Central memory CD8-positive, alpha-beta T cell (primary cell): ENCODE data around the gene CDC123.

Source experiments
- ATAC-seq: fragments of 150-1000 bp; cut with Tn5 transposase; replicated peaks from 2 replicates; pipeline ENCODE4 v1.10.0; 2022; ENCODE audit warnings: mild to moderate bottlenecking, moderate FRiP score, moderate number of reproducible peaks; ENCODE audit not compliant: poor library complexity, severe bottlenecking; ENCODE audit errors: extremely low read depth
- DNase-seq, 2 donors: peaks; one replicate each; pipeline ENCODE4 v3.0.0; 2021; ENCODE audit warnings: low spot score in 2 of 2
- H3K27ac Mint-ChIP-seq: one replicate; pipeline ENCODE4 v1.8.0; 2022; ENCODE audit warnings: low read depth, mild to moderate bottlenecking, moderate library complexity, mixed read lengths
- H3K27me3 Mint-ChIP-seq: one replicate; pipeline ENCODE4 v1.8.0; 2022; ENCODE audit warnings: mixed read lengths
- H3K36me3 Mint-ChIP-seq: one replicate; pipeline ENCODE4 v1.8.0; 2022; ENCODE audit warnings: mild to moderate bottlenecking, moderate library complexity, mixed read lengths; ENCODE audit not compliant: insufficient read depth
- H3K4me1 Mint-ChIP-seq: one replicate; pipeline ENCODE4 v1.8.0; 2022; ENCODE audit warnings: mixed read lengths
- H3K4me3 Mint-ChIP-seq: one replicate; pipeline ENCODE4 v1.8.0; 2022; ENCODE audit warnings: mild to moderate bottlenecking, moderate library complexity, mixed read lengths
- H3K9me3 Mint-ChIP-seq: one replicate; pipeline ENCODE4 v1.8.0; 2022; ENCODE audit warnings: mixed read lengths

The CDC123 gene

GRCh38 chr10:12196531-12197211 is 683 bp downstream of the CDC123 start:
- ATAC-seq, result no peak
- no peak for DNase-seq
- peak overlapping the region; percentile 98 for H3K27ac Mint-ChIP-seq
- H3K4me1 Mint-ChIP-seq, result peaks cover 52% of the 10 kb centered on the region
- peaks cover 35% of the 10 kb centered on the region for H3K36me3 Mint-ChIP-seq
- no peaks in the 10 kb centered on the region for H3K27me3 Mint-ChIP-seq
- H3K4me3 Mint-ChIP-seq, result peak overlapping the region; percentile 97
- no peaks in the 10 kb centered on the region for H3K9me3 Mint-ChIP-seq

- Mint-ChIP-seq H3K36me3 (peaks cover 35% of the 10 kb centered on the region), H3K4me1 (peaks cover 45% of the 10 kb centered on the region), H3K4me3 (no peak overlapping the region), H3K27ac (no peak overlapping the region), H3K27me3 (no peaks in the 10 kb centered on the region), H3K9me3 (no peaks in the 10 kb centered on the region)
- DNase-seq (no peak), ATAC-seq (no peak)
Measured at GRCh38 chr10:12198156-12198555, 2.2 kb downstream of the CDC123 start.

DNA sequence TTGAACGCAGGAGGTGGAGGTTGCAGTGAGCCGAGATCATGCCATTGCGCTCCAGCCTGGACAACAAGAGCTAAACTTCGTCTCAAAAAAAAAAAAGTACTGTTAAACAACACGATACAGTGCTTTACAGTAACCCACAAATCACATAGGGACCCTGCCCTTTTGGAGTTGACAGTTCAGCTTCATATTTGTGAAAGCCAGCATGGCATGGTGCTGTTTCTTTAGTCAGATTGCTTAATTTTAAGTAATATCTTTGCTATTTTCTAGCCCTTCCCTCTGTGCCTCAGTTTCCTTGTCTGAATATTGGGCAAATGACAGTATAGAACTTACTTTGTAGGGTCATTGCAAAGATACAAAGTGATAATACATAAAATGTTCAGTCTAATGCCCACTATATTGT is 4.9 kb downstream of the CDC123 start:
- peaks cover 34% of the 10 kb centered on the region for H3K4me1 Mint-ChIP-seq
- peak overlapping the region; percentile 36 for H3K27ac Mint-ChIP-seq
- no peaks in the 10 kb centered on the region for H3K27me3 Mint-ChIP-seq
- peaks cover 43% of the 10 kb centered on the region for H3K36me3 Mint-ChIP-seq
- DNase-seq (no peak), ATAC-seq (no peak)
- H3K9me3 Mint-ChIP-seq, result no peaks in the 10 kb centered on the region
- H3K4me3 Mint-ChIP-seq, result no peak overlapping the region

DNA sequence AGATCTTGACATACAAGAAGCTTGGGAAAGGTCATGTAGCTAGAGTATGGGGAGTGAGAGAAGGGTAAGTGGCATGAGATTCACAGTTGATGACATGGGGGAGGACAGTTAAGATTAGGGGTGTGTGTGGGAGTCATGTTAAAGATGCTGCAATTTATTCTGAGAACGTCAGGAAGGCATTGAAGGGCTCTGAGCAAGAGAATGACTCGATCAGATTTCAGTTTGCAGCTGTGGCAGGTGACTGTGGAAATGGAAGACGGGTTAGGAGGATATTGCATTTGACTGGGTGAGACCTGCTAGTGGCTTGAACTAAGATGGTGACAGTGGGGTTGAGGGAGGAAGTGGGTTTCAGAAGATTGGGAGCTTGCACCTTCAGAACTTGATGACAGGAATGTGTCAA is 5.6 kb downstream of the CDC123 start:
- Mint-ChIP-seq H3K36me3 (peaks cover 40% of the 10 kb centered on the region), H3K4me1 (peaks cover 28% of the 10 kb centered on the region), H3K9me3 (no peaks in the 10 kb centered on the region), H3K27me3 (no peaks in the 10 kb centered on the region), H3K4me3 (no peak overlapping the region), H3K27ac (peak overlapping the region; percentile 36)
- DNase-seq (no peak), ATAC-seq (no peak)

GRCh38 chr10:12202226-12202625 is 6.2 kb downstream of the CDC123 start:
- Mint-ChIP-seq H3K27ac (no peak overlapping the region), H3K27me3 (no peaks in the 10 kb centered on the region), H3K4me1 (peaks cover 28% of the 10 kb centered on the region), H3K4me3 (no peak overlapping the region), H3K36me3 (peaks cover 46% of the 10 kb centered on the region), H3K9me3 (no peaks in the 10 kb centered on the region)
- ATAC-seq (no peak), DNase-seq (no peak)

DNA sequence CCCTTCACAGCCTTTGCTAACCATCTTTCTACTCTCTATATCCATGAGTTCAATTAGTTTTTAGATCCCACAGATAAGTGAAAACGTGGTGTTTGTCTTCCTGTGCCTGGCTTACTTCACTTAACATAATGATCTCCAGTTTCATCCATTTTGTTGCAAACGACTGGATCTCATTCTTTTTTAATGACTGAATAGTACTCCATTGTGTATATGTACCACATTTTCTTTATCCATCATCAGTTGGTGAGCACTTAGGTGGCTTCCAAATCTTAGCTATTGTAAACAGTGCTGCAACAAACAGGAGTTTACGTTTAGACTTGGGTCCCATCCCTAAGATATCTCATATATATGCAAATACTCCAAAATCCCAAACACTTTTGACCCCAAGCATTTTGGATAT is 9.1 kb downstream of the CDC123 start:
- peaks cover 53% of the 10 kb centered on the region for H3K36me3 Mint-ChIP-seq
- H3K9me3 Mint-ChIP-seq, result no peaks in the 10 kb centered on the region
- peaks cover 48% of the 10 kb centered on the region for H3K4me1 Mint-ChIP-seq
- DNase-seq, result no peak
- H3K27me3 Mint-ChIP-seq, result no peaks in the 10 kb centered on the region
- H3K27ac Mint-ChIP-seq, result no peak overlapping the region
- H3K4me3 Mint-ChIP-seq, result no peak overlapping the region
- no peak for ATAC-seq

- peaks cover 55% of the 10 kb centered on the region for H3K36me3 Mint-ChIP-seq
- H3K9me3 Mint-ChIP-seq, result no peaks in the 10 kb centered on the region
- no peak for DNase-seq
- no peak for ATAC-seq
- H3K27ac Mint-ChIP-seq, result peak overlapping the region; percentile 90
- H3K4me3 Mint-ChIP-seq, result no peak overlapping the region
- peaks cover 37% of the 10 kb centered on the region for H3K4me1 Mint-ChIP-seq
- H3K27me3 Mint-ChIP-seq, result no peaks in the 10 kb centered on the region
Measured at GRCh38 chr10:12207114-12207513, 11.1 kb downstream of the CDC123 start.

DNA sequence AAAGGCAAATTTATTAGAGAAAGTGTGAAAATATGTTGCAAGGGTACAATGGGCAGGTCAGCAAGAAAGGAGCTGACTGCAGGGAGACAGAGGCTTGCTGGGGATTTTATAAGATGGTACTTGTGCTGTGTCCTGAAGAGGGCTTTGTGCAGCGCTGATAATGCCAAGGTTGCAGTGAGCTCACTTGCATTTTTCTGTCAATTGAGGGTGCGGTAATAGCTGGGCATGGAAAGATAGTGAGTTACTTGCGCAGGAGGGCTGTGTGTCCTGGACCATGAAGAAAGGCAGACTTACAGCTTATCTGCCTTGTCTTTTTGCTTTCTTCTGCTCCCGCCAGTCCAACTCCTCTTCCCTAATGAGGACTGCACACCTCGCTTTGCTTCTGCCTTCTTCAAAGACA is 12.5 kb downstream of the CDC123 start:
- peaks cover 57% of the 10 kb centered on the region for H3K36me3 Mint-ChIP-seq
- no peaks in the 10 kb centered on the region for H3K27me3 Mint-ChIP-seq
- H3K9me3 Mint-ChIP-seq, result no peaks in the 10 kb centered on the region
- ATAC-seq (no peak), DNase-seq (no peak)
- H3K4me1 Mint-ChIP-seq, result peaks cover 31% of the 10 kb centered on the region
- peak overlapping the region; percentile 60 for H3K27ac Mint-ChIP-seq
- H3K4me3 Mint-ChIP-seq, result no peak overlapping the region

DNA sequence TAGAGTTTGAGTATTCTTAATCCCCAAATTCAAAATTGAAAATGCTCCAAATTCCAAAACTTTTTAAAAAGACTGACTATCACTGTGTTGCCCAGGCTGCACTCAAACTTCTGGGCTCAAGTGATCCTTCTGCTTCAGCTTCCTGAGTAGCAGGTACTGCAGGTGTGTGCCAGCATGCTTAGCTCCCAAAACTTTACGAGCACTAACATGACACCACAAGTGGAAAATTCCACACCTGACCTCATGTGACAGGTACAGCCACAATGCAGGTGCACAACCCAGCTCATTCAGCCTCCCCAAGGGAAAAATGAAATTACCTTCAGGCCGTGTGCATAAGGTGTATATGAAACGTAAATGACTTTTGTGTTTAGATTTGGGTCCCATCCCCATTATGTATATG is 16.5 kb downstream of the CDC123 start:
- no peaks in the 10 kb centered on the region for H3K27me3 Mint-ChIP-seq
- no peak overlapping the region for H3K27ac Mint-ChIP-seq
- H3K9me3 Mint-ChIP-seq, result no peaks in the 10 kb centered on the region
- peaks cover 39% of the 10 kb centered on the region for H3K4me1 Mint-ChIP-seq
- H3K36me3 Mint-ChIP-seq, result peaks cover 46% of the 10 kb centered on the region
- no peak overlapping the region for H3K4me3 Mint-ChIP-seq
- DNase-seq (no peak), ATAC-seq (no peak)

DNA sequence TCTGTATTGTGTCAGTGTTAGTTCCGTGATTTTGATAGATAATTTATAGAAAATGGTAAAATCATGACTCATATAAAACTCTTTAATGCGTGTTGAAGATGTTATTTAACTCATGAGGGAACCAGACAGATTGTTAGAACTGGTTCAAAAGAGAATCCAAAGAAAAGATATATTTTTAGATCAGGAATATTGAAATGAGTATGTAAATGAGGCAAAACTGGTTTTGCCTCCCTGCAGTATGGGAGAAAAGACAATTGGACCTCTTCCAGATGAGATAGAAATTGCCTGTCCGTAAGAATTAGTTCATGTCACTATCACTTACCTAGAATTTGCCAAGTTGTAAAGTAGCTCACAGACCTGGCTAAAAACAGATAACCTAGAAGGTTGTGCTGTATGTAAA is 17.6 kb downstream of the CDC123 start:
- no peaks in the 10 kb centered on the region for H3K9me3 Mint-ChIP-seq
- DNase-seq, result no peak
- H3K27ac Mint-ChIP-seq, result no peak overlapping the region
- no peak overlapping the region for H3K4me3 Mint-ChIP-seq
- H3K36me3 Mint-ChIP-seq, result peaks cover 48% of the 10 kb centered on the region
- no peak for ATAC-seq
- H3K27me3 Mint-ChIP-seq, result no peaks in the 10 kb centered on the region
- H3K4me1 Mint-ChIP-seq, result peaks cover 32% of the 10 kb centered on the region

DNA sequence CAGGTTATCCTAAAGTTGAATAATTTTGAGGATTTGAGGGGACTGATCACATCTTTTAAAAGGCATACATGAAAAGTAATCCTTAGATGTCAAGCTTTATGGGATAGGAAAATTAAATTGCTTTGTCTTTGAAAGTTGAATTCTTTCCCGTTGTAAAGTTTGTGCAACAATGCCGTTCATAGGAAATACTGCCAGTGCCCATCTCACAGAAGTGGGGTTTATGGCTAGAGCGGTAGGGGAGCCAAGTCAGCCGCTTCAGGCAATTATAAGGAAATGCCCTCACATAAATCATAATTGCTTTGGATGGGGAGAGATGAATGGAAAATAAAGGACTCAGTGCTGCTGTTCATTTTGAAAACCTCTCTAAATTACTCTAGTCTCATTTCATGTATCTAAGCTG is 18.1 kb downstream of the CDC123 start:
- peaks cover 32% of the 10 kb centered on the region for H3K4me1 Mint-ChIP-seq
- ATAC-seq, result no peak
- peak overlapping the region; percentile 73 for H3K27ac Mint-ChIP-seq
- DNase-seq, result no peak
- H3K27me3 Mint-ChIP-seq, result no peaks in the 10 kb centered on the region
- H3K36me3 Mint-ChIP-seq, result peaks cover 49% of the 10 kb centered on the region
- no peaks in the 10 kb centered on the region for H3K9me3 Mint-ChIP-seq
- H3K4me3 Mint-ChIP-seq, result no peak overlapping the region

DNA sequence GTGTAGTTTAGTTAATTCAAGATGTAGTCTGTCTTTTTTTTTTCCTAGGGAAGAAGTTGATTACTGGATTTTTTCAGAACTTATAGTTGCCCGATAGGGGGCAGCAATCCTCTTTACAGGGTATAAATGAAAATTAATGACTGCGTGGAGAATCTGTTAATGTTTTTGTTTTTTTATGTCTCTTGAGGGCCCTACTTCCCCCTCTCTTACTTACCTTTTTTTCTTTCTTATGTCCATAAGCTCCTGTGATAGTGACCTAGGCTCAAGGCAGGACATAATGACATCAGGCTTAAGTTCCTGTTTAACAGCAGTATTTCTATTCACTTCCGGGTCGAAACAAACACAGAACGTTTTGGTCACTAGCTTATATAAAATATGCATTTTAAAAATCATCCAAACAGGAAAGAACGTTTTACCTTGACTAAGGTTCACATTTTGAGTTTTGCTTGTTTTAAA is 18.8 kb downstream of the CDC123 start:
- peak in 1 of 2 donors; percentile 18 for DNase-seq
- H3K36me3 Mint-ChIP-seq, result peaks cover 50% of the 10 kb centered on the region
- H3K9me3 Mint-ChIP-seq, result no peaks in the 10 kb centered on the region
- no peaks in the 10 kb centered on the region for H3K27me3 Mint-ChIP-seq
- ATAC-seq, result peak; percentile 14
- H3K4me1 Mint-ChIP-seq, result peaks cover 32% of the 10 kb centered on the region
- peak overlapping the region; percentile 73 for H3K27ac Mint-ChIP-seq
- H3K4me3 Mint-ChIP-seq, result peak overlapping the region; percentile 19

GRCh38 chr10:12218991-12219390 is 23.0 kb downstream of the CDC123 start:
- peak overlapping the region; percentile 82 for H3K27ac Mint-ChIP-seq
- no peaks in the 10 kb centered on the region for H3K9me3 Mint-ChIP-seq
- ATAC-seq, result no peak
- H3K4me3 Mint-ChIP-seq, result no peak overlapping the region
- peaks cover 57% of the 10 kb centered on the region for H3K36me3 Mint-ChIP-seq
- no peaks in the 10 kb centered on the region for H3K27me3 Mint-ChIP-seq
- peaks cover 32% of the 10 kb centered on the region for H3K4me1 Mint-ChIP-seq
- no peak for DNase-seq
